ENCODE data around the gene LGALS3BP.

LGALS3BP gene

GRCh38 chr17:78999056-78999768 is 19.5 kb upstream of the LGALS3BP start:
- no peak for DNase-seq

DNA sequence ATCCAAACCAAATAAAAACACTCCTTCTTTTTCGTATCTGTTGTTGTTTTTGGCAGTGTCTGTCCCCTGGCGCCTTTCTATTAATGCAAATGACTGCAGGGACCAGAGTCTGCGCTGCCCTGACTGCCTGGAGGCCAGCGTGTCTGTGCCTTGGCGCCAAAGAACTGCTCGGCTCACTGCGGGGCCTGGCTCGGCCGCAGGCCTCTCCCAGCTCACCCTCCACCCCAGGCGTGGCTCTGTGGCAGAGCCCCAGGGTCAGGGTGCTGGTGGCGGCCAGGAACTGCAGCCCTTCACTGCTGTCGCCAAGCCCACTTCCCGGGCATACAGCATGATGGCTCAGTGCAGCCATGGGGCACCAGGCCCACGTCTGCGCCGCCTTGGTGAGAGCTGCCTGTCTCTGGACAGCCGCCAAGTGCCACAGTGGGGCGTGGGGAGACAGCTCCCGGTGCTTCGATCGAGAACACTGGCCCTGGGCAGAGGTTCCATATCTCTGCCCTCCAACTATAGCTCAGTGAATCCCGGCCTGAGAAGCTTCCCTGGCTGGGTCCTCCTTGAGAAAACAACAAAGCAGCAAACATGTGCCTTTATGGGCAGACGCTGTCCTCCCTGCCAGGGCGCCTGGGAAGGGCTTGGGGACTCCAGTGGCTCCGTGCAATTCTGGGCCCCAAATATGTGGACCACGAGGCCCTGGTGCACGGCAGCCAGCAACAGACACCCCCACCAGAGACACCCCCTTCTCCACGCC is 18.8 kb upstream of the LGALS3BP start:
- DNase-seq: no peak

DNA sequence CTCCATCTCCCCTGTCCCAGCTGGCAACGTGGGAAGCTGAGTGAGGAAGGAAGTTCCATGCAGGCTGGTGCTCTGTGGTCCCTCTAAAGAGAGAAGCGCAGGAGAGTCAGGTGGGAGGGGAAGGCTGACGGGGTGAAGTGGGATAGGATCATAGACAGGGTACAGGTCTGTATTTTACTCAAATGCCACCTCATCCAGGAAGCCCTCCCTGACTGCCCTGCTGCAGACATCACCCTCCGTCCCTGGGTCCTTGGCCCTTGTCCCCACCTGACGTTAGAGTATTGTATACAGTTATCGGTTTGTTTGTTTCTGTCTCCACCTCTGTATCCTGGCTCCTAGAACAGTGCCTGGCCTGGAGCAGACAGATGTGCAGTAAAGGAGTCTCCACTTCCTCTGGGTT is 18.2 kb upstream of the LGALS3BP start:
- no peak for DNase-seq

- DNase-seq: no peak
Observed at GRCh38 chr17:78997231-78997741, 17.6 kb upstream of the LGALS3BP start.

DNA sequence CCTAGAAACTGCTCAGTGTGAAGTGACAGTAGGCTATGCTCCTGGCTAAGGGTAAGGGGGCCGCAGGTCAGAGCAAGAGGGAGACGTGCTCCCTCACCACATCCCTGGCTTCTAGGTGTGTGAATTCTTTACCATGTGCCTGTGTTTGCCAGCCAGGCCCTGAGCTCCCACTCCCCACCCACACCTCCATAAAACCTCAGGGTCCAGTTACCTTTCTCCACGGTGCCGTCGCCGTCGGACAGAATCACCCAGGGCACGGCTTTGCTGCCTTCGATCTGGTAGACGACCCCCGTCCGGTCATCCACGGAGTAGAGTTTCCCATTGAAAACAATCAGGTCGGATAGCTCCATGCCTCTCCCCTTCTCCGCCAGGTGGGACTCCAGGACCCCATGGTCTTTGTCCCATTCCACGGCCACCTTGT is 17.1 kb upstream of the LGALS3BP start:
- no peak for DNase-seq

DNA sequence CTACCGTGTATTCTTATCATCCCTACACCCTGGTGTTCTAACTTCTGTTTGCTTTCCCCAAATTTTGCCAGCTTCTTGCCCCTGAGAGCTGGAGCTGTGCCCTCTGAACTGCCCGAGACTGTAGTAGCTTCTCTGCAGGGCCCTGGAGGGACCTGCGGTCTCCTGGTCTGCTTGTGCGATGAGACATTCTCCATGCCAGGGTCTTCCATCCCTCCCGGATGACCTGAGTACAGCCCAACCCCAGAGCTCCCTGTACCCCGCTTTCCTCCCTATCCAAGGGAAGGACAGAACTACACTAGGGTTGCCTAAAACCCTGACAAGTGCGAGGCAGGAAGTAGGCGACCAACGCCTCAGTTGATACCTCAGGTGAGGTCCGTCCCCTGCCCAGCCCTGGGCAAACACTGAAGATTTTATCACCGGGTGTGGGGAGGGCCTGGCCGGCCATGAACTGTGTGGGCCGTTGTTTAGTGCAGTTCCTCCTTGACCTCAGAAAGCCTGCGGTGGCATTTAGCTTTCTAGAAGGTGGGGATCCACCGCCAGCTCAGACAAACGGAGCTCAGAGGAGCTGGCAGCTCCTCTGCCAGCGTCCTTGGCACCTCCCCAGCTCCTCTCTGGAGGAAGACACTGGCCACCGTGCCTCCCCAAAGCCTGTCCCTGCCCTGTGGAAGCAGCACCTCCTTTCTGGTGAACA is 16.2 kb upstream of the LGALS3BP start:
- DNase-seq: no peak

GRCh38 chr17:78995022-78995760 is 15.5 kb upstream of the LGALS3BP start:
- DNase-seq: no peak

DNA sequence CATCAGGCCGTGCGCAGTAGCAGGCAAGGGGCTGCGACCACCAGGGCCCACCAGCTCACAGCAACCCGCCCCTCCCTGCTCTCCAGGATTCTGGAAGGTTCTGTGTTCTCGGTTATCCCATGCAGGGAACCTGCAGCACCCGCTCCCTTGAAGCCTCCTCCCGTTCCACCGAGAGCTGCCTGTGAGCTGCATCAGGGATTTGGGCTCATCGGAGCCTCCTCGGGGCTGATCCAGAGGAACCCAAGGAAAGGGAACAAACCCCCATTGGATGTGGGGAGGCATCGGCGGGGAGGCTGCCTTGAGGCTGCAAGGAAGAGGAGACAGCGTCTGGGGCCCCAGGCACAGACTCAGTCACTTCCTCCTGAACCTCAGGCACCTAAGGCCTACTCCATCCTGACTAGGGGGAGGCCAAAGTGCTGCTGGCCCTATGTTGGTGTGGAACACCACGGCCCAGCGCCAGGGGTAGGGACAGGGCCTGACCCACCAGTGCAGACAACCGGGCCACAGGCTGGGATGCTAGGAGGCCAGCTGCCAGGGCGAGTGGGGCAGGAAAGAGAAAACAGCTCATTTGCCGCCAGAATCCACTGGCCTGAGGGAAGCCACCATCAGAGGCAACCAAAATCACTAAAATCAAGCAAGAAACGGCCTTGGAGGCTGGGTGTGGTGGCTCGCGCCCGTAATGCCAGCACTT is 14.4 kb upstream of the LGALS3BP start:
- no peak for DNase-seq

GRCh38 chr17:78993241-78993956 is 13.7 kb upstream of the LGALS3BP start:
- no peak for DNase-seq

DNA sequence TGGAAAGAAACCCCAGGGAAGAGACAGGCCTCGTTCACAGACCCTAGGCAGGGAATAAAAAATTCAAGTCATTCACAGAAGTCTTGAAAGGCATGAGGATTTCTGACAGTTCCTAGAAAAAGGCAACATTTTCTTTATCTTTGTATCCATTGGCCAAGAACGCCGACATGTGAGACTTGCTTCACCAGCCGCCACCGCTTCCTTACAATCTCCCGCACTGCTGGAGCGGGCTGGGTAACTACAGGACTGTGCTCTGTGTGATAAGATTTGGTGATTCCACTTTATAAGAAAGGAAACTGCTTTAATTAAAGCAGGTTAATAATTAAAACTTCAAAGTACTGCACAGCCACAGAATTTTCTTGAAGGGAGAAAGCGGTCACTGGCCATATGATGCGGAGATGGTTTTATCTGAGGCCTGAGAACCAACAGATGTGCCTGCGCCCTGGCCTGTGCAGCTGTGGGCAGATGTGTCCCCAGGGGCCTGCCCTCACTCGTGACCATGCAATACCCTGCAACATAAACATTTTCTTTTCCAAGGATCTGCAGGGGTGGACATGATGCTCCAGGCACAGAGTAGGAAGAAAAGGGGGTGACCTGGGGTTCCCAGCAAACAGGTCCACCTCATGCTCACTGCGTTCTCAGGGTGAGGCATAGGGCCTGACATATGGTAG is 13.0 kb upstream of the LGALS3BP start:
- no peak for DNase-seq

- no peak for DNase-seq
Observed at GRCh38 chr17:78991906-78992532, 12.3 kb upstream of the LGALS3BP start.

- DNase-seq: no peak
Observed at GRCh38 chr17:78991017-78991738, 11.5 kb upstream of the LGALS3BP start.

- DNase-seq: no peak
Observed at GRCh38 chr17:78990349-78991016, 10.8 kb upstream of the LGALS3BP start.

GRCh38 chr17:78988152-78988551 is 8.4 kb upstream of the LGALS3BP start:
- no peak for DNase-seq

DNA sequence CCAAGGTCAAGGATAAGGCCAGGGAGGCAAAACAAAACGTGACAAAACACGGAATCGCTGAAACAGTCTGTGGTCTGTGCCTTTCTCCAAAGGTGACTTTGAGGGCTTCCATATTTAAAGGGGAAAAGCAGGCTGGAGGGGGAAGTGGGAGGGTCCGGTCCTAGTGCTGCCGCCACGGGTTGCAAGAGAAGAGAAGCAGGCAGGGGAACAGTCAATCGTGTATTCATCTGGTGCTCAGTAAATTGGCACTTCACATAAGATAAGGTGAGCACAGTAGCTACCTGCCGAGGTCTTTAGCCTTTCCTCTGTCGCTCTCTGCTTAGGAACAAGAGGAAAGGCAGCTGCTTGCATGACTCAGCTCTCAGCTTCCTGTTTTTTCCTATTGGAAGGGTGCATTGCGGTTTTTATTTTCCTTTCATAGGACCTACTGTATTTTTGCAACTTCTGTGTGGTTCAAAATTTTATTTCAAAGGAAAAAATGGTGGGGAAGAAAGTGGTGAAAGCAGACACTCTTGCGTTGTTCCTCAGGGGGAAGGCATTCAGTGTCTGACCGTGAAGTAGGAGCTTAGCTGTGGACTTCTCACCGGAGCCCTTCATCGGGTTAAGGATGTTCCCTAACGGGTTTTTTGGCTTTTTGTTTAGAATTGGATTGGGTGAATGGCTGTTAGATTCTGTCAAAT is 7.1 kb upstream of the LGALS3BP start:
- DNase-seq: no peak

DNA sequence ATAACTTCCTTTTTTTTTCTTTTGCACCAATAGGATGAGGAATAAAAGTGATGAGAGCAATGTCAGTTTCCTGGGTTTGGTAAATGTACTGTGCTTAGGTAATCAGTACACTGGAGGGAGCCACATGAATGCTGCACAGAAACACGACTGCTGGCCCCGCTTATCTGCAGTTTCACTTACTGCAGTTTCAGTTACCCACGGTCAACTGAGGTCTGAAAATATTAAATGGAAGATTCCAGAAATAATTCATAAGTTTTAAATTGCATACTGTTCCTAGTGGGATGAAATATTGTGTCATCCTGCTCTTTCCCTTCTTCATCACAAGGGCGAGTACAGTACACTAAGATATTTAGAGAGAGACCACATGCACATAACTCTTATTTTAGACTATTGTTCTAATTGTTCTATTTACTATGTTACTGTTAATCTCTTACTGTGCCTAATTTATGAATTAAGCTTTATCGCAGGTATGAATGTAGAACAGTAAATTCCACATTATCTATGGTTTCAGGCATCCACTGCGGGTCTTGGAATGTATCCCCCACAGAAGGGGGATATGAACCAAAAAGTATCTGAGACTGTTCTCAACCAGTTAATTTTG is 6.4 kb upstream of the LGALS3BP start:
- no peak for DNase-seq

DNA sequence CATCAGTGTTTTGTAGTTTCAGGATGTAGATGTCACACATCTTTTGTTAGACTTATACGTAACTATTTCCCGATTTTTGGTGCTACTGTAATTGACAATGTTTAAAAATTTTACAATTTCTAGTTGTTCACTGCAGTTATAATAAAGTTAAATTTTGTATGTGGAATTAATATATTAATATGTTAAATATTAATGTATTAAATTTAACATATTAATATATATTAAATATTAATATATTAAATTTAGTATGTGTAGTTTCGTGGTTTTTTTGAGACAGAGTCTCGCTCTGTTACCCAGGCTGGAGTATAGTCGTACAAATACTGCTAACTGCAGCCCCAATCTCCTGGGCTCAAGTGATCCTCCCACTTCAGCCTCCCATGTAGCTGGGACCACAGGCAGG is 5.7 kb upstream of the LGALS3BP start:
- no peak for DNase-seq
